MCF 10A (cell line): ENCODE data around the gene BAX. TPM values are rescaled to one million over a fixed set of nuclear protein-coding genes. Genes with fewer than 3 reads are reported as not detected.

Experiments used
- BruUV-seq: library from RNA; stranded (reverse); fragments of 400-500 nt; replicated peaks from 2 replicates; lab custom pipeline; 2021; lab: Mats Ljungman, UMichigan
- CTCF ChIA-PET: fragments of 300-600 bp; sonication (Branson Sonifier 250); formaldehyde crosslinking; extraction: SDS; loops from one replicate; lab custom pipeline; 2021; ENCODE audit warnings: antibody characterized with exemption, inconsistent platforms; lab: Yijun Ruan, JAX
- POLR2A ChIA-PET: fragments of 300-600, 350-650 bp; sonication (Branson Sonifier 250); formaldehyde crosslinking; extraction: SDS; loops from one replicate; lab custom pipeline; 2020; ENCODE audit warnings: antibody characterized with exemption, inconsistent platforms; lab: Yijun Ruan, JAX
- DNase-seq: peaks from one replicate; pipeline ENCODE4 v3.0.0-alpha.2; 2018; ENCODE audit not compliant: unreplicated experiment
- H3K27ac Mint-ChIP-seq: one replicate; pipeline ENCODE4 v1.8.0; 2022; ENCODE audit warnings: mild to moderate bottlenecking, low read depth, mixed read lengths; ENCODE audit not compliant: unreplicated experiment
- H3K27me3 Mint-ChIP-seq: one replicate; pipeline ENCODE4 v1.8.0; 2022; ENCODE audit warnings: mixed read lengths; ENCODE audit not compliant: insufficient read depth, unreplicated experiment
- H3K36me3 Mint-ChIP-seq: one replicate; pipeline ENCODE4 v1.8.0; 2022; ENCODE audit warnings: mild to moderate bottlenecking, moderate library complexity, mixed read lengths; ENCODE audit not compliant: insufficient read depth, unreplicated experiment
- H3K4me1 Mint-ChIP-seq: one replicate; pipeline ENCODE4 v1.8.0; 2022; ENCODE audit warnings: mixed read lengths; ENCODE audit not compliant: insufficient read depth, unreplicated experiment
- H3K4me3 Mint-ChIP-seq: one replicate; pipeline ENCODE4 v1.8.0; 2022; ENCODE audit warnings: mild to moderate bottlenecking, moderate library complexity, mixed read lengths; ENCODE audit not compliant: unreplicated experiment
- H3K9me3 Mint-ChIP-seq: one replicate; pipeline ENCODE4 v1.8.0; 2022; ENCODE audit warnings: mixed read lengths; ENCODE audit not compliant: unreplicated experiment
- intact Hi-C: fragments of 100-400 bp; cut with micrococcal nuclease; formaldehyde crosslinking; loops from 2 replicates; pipeline ENCODE4 v1.14.1; 2022
- total RNA-seq: library from RNA; stranded (reverse); gene quantifications from 2 replicates; pipeline ENCODE4 v1.2.3, GENCODE V29; 2022
- TF ChIP-seq, protein P1 (sequence below): fragments of 200-600 bp; IDR thresholded peaks from one replicate; pipeline ENCODE4 v1.8.0; 2022; ENCODE audit warnings: antibody characterized with exemption, mild to moderate bottlenecking; ENCODE audit not compliant: unreplicated experiment

The BAX gene
- total RNA-seq, 1 experiment from 2014 or later: 152 TPM

GRCh38 chr19:48947258-48947542, 7.5 kb upstream of the BAX start:
- H3K9me3 Mint-ChIP-seq: no peaks in the 10 kb centered on the region
- no peak overlapping the region for H3K27ac Mint-ChIP-seq
- no peaks in the 10 kb centered on the region for H3K4me1 Mint-ChIP-seq
- H3K36me3 Mint-ChIP-seq: no peaks in the 10 kb centered on the region
- DNase-seq: no peak
- TF ChIP-seq, protein P1, sequence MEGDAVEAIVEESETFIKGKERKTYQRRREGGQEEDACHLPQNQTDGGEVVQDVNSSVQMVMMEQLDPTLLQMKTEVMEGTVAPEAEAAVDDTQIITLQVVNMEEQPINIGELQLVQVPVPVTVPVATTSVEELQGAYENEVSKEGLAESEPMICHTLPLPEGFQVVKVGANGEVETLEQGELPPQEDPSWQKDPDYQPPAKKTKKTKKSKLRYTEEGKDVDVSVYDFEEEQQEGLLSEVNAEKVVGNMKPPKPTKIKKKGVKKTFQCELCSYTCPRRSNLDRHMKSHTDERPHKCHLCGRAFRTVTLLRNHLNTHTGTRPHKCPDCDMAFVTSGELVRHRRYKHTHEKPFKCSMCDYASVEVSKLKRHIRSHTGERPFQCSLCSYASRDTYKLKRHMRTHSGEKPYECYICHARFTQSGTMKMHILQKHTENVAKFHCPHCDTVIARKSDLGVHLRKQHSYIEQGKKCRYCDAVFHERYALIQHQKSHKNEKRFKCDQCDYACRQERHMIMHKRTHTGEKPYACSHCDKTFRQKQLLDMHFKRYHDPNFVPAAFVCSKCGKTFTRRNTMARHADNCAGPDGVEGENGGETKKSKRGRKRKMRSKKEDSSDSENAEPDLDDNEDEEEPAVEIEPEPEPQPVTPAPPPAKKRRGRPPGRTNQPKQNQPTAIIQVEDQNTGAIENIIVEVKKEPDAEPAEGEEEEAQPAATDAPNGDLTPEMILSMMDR: no peak
- H3K4me3 Mint-ChIP-seq: no peak overlapping the region
- BruUV-seq: no TSS peak
- ChIA-PET CTCF (no interaction called here), POLR2A (no interaction called here)
- intact Hi-C loops: no loop called here
- H3K27me3 Mint-ChIP-seq: no peaks in the 10 kb centered on the region

DNA sequence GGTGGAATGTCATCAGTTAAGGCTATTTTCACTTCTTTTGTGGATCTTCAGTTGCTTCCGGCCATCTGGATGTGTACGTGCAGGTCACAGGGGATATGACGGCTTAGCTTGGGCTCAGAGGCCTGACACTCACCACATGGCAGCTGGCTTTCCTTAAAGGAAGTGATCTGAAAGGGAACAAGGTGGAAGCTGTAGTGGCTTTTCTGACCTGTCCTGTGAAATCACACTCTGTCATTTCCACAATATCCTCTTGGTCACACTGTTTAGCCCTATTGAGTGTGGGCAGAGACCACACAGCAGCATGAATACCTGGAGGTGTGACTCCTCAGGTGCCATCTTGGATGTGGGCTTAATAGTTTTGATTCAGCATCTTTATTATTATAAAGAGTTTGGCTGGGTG, 4.5 kb upstream of the BAX start:
- Mint-ChIP-seq H3K4me3 (no peak overlapping the region), H3K36me3 (no peaks in the 10 kb centered on the region), H3K27ac (no peak overlapping the region), H3K27me3 (no peaks in the 10 kb centered on the region), H3K4me1 (no peaks in the 10 kb centered on the region), H3K9me3 (no peaks in the 10 kb centered on the region)
- TF ChIP-seq, protein P1: no peak
- intact Hi-C loops: loop anchor here (5.0 kb wide), 1 partner anchor 73 kb away; no protein-coding TSS in a partner anchor
- no TSS peak for BruUV-seq
- ChIA-PET CTCF (no interaction called here), POLR2A (no interaction called here)
- DNase-seq: no peak

- H3K36me3 Mint-ChIP-seq: peaks cover 6% of the 10 kb centered on the region
- no peak for DNase-seq
- POLR2A ChIA-PET: interaction anchor here (1.3 to 4.3 kb wide), 2 partner anchors 43 to 77 kb away, joined by 3 to 39 read pairs; partner anchors contain the start of genes PPP1R15A and RUVBL2
- H3K9me3 Mint-ChIP-seq: no peaks in the 10 kb centered on the region
- no peak overlapping the region for H3K4me3 Mint-ChIP-seq
- TF ChIP-seq, protein P1: no peak
- CTCF ChIA-PET: interaction anchor here (0.5 kb wide), 1 partner anchor 9 kb away, joined by 4 read pairs; no protein-coding TSS in a partner anchor
- intact Hi-C loops: loop anchor here (5.0 kb wide), 1 partner anchor 74 kb away; no protein-coding TSS in a partner anchor
- peaks cover 4% of the 10 kb centered on the region for H3K4me1 Mint-ChIP-seq
- H3K27me3 Mint-ChIP-seq: no peaks in the 10 kb centered on the region
- BruUV-seq: no TSS peak
- H3K27ac Mint-ChIP-seq: no peak overlapping the region
These were observed 3.7 kb upstream of the BAX start for GRCh38 chr19:48950830-48951519.

- peaks cover 6% of the 10 kb centered on the region for H3K4me1 Mint-ChIP-seq
- peaks cover 28% of the 10 kb centered on the region for H3K36me3 Mint-ChIP-seq
- ChIA-PET CTCF (interaction anchor here (0.5 to 1.5 kb wide), 5 partner anchors 9 to 357 kb away, joined by 3 read pairs; no protein-coding TSS in a partner anchor), POLR2A (interaction anchor here (0.8 to 4.3 kb wide), 3 partner anchors 13 to 79 kb away, joined by 3 to 39 read pairs (median 38); partner anchors contain the start of genes FTL, NUCB1 and PPP1R15A)
- BruUV-seq: no TSS peak
- no peaks in the 10 kb centered on the region for H3K27me3 Mint-ChIP-seq
- DNase-seq: no peak
- intact Hi-C loops: loop anchor here (5.0 kb wide), 1 partner anchor 76 kb away; no protein-coding TSS in a partner anchor
- TF ChIP-seq, protein P1: no peak
- H3K27ac Mint-ChIP-seq: no peak overlapping the region
- H3K4me3 Mint-ChIP-seq: no peak overlapping the region
- no peaks in the 10 kb centered on the region for H3K9me3 Mint-ChIP-seq
These were observed 1.5 kb upstream of the BAX start for GRCh38 chr19:48953141-48953540.
